Measurements from ENCODE around the gene LRRC7. TPM values are rescaled to one million over a fixed set of nuclear protein-coding genes. Genes with fewer than 3 reads are reported as not detected.

LRRC7 gene
- total RNA-seq, 1 donor from 2014 or later, result 7.8 TPM

DNA sequence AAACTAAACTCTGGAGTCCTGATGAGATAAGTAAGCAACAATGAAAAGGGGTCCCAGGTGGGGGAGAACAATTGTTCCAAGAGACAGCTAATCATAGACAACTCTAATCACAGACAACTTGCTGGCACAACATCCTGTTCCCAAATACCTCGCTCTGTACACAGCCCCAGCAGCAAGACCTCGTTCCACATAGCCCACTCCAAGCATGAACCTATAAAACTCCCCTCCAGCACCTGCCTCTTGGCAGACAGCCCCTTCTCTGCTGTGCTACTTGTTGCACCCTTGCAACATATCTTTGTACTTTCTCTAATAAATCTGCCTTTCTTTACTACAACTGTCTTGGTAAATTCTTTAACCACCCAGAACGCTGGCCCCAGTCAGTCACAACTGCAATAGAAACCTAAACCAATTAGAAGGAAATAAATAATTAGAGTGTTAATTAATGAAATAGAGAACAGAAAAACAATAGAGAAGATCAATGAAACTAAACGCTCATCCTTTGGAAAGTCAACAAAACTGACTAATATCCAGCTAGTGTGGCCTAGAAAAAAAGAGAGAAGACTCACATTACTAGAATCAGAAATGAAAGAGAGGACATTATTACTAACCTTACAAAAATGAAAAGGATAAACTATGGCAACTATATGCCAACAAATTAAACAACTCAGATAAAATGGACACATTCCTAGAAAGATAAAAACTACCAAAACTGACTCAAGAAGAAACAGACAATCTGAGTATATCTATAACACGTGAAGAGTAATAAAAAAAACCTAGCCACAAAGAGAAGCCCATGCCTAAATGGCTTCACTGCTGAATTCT lies 601.5 kb downstream of the LRRC7 start:
- H3K4me1 Mint-ChIP-seq (ENCODE audit: low read depth), result peaks cover 16% of the 10 kb centered on the region

DNA sequence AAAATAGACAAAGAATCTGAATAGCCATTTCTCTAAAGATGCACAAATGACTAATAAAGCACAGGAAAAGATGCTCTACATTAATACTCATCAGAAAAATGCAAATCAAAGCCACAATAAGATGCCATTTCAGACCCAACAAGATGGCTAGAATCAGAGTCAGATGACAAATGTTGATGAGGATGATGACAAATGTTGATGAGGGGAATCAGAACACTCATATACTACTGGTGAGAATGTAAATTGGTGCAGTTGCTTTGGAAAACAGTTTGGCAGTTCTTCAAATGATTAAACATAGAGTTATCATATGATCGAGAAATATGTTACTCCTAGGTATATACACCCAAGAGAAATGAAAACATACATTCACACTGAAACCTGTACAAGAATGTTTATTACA lies 603.8 kb downstream of the LRRC7 start:
- Mint-ChIP-seq H3K4me1 (ENCODE audit: low read depth) (peaks cover 16% of the 10 kb centered on the region), H3K36me3 (ENCODE audit: insufficient read depth) (peaks cover 20% of the 10 kb centered on the region), H3K4me3 (ENCODE audit: low read depth) (no peak overlapping the region), H3K9me3 (ENCODE audit: low read depth) (peaks cover 9% of the 10 kb centered on the region), H3K27ac (no peak overlapping the region), H3K27me3 (no peaks in the 10 kb centered on the region)
- TF ChIP-seq, protein P1, sequence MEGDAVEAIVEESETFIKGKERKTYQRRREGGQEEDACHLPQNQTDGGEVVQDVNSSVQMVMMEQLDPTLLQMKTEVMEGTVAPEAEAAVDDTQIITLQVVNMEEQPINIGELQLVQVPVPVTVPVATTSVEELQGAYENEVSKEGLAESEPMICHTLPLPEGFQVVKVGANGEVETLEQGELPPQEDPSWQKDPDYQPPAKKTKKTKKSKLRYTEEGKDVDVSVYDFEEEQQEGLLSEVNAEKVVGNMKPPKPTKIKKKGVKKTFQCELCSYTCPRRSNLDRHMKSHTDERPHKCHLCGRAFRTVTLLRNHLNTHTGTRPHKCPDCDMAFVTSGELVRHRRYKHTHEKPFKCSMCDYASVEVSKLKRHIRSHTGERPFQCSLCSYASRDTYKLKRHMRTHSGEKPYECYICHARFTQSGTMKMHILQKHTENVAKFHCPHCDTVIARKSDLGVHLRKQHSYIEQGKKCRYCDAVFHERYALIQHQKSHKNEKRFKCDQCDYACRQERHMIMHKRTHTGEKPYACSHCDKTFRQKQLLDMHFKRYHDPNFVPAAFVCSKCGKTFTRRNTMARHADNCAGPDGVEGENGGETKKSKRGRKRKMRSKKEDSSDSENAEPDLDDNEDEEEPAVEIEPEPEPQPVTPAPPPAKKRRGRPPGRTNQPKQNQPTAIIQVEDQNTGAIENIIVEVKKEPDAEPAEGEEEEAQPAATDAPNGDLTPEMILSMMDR (IDR thresholded peaks at IDR 0.05; ENCODE audit: unreplicated experiment), result no peak
- DNase-seq (ENCODE audit: low spot score, unreplicated experiment), result no peak

More for the DNA sequence above, 601.5 kb downstream of the LRRC7 start:
- H3K27ac Mint-ChIP-seq, result peak overlapping the region; percentile 68
- no peak overlapping the region for H3K4me3 Mint-ChIP-seq (ENCODE audit: low read depth)
- TF ChIP-seq, protein P1 (IDR thresholded peaks at IDR 0.05; ENCODE audit: unreplicated experiment), result no peak
- DNase-seq (ENCODE audit: low spot score, unreplicated experiment), result no peak
- peaks cover 9% of the 10 kb centered on the region for H3K9me3 Mint-ChIP-seq (ENCODE audit: low read depth)
- H3K36me3 Mint-ChIP-seq (ENCODE audit: insufficient read depth), result peaks cover 20% of the 10 kb centered on the region
- no peaks in the 10 kb centered on the region for H3K27me3 Mint-ChIP-seq

Measured in progenitor cell of endocrine pancreas (in vitro differentiated cells).